Muscle of arm (tissue), 12 donors: ENCODE measurements around the gene PANX1. TPM values are rescaled to one million over a fixed set of nuclear protein-coding genes. Genes with fewer than 3 reads are reported as not detected.

ENCODE experiments used
- polyA plus RNA-seq, 12 donors: library from polyadenylated mRNA; unstranded; fragments of 120-200 nt; gene quantifications; one replicate each; pipeline ENCODE4 v1.2.1, GENCODE V29; 2013; ENCODE audit not compliant: insufficient read length in 12 of 12

The PANX1 gene
- polyA plus RNA-seq, 12 donors: 18.5 to 33.8 (median 25.4) TPM; not detected in 1

Other genes with a start within 250 kb of the PANX1 start
- gene HEPHL1, start 107.5 kb upstream of the PANX1 start, polyA plus RNA-seq: under 1 TPM in 5 of 12 donors, not detected in 7; 0.03 to 0.07 (median 0.04) TPM
- not detected for gene IZUMO1R, start 175.7 kb downstream of the PANX1 start, polyA plus RNA-seq